GM12878 (cell line): ENCODE measurements around the gene OTULIN. TPM values are rescaled to one million over a fixed set of nuclear protein-coding genes. Genes with fewer than 3 reads are reported as not detected.

Experiments
- ATAC-seq: fragments of 200-7000 bp; cut with Tn5 transposase; 3 replicates; pipeline ENCODE4 v1.9.1; 2020; ENCODE audit warnings: mild to moderate bottlenecking, moderate library complexity
- BruUV-seq: library from RNA; stranded (reverse); fragments of 400-500 nt; replicated peaks from 2 replicates; lab custom pipeline; 2021; lab: Mats Ljungman, UMichigan
- CTCF ChIA-PET: fragments of 300-600 bp; sonication (Branson Sonifier 250); formaldehyde crosslinking; extraction: SDS; loops from one replicate; lab custom pipeline; 2021; ENCODE audit warnings: inconsistent platforms; lab: Yijun Ruan, JAX
- POLR2A ChIA-PET: fragments of 350-600 bp; formaldehyde crosslinking; extraction: SDS; loops from one replicate; lab custom pipeline; 2021; ENCODE audit warnings: inconsistent platforms; lab: Charles Lee
- RAD21 ChIA-PET: fragments of 300-600 bp; sonication (Branson Sonifier 250); formaldehyde crosslinking; loops from one replicate; lab custom pipeline; 2023; ENCODE audit warnings: antibody characterized with exemption; ENCODE audit not compliant: unreplicated experiment; lab: Charles Lee
- SMC1A ChIA-PET: fragments of 300-600 bp; sonication (Branson Sonifier 250); formaldehyde crosslinking; loops from one replicate; lab custom pipeline; 2023; ENCODE audit not compliant: unreplicated experiment, uncharacterized antibody; lab: Charles Lee
- DNase-seq: peaks from one replicate; pipeline ENCODE4 v3.0.0-alpha.2; 2011; ENCODE audit warnings: low read depth, low spot score
- FAIRE-seq: peaks from 3 replicates; lab custom pipeline; 2011; peaks lifted over from hg19 to GRCh38; lab: Jason Lieb, UNC
- H2AFZ ChIP-seq: 2 replicates; pipeline ENCODE4 v1.6.0; 2011; ENCODE audit warnings: low read depth, low read length, control low read depth; ENCODE audit not compliant: control insufficient read depth
- H3K27ac ChIP-seq: 2 replicates; pipeline ENCODE4 v1.5.1; 2011; ENCODE audit warnings: control low read depth; ENCODE audit not compliant: control insufficient read depth, insufficient read depth
- H3K27me3 ChIP-seq, 2 experiments: replicated peaks in 1 of 2; 2 replicates each; pipeline versions ENCODE4 v1.6.0 to v1.6.1; 2011; ENCODE audit warnings: low read length in 1 of 2; ENCODE audit not compliant: control insufficient read depth in 2 of 2, insufficient read depth in 2 of 2
- H3K36me3 ChIP-seq, 2 experiments: 2 replicates each; pipeline ENCODE4 v1.5.1; 2011; ENCODE audit warnings: low read length in 1 of 2; ENCODE audit not compliant: control insufficient read depth in 2 of 2, insufficient read depth in 2 of 2
- H3K4me1 ChIP-seq: 2 replicates; pipeline ENCODE4 v1.6.1; 2011; ENCODE audit warnings: mild to moderate bottlenecking, low read length, moderate library complexity, mixed read lengths; ENCODE audit not compliant: control insufficient read depth, insufficient read depth
- H3K4me2 ChIP-seq: 2 replicates; pipeline ENCODE4 v1.6.0; 2011; ENCODE audit warnings: control low read depth; ENCODE audit not compliant: control insufficient read depth, insufficient read depth
- H3K4me3 ChIP-seq: fragments of 200-600 bp; sonication (generic); 2 replicates; pipeline ENCODE4 v1.5.1; 2016
- H3K79me2 ChIP-seq: 2 replicates; pipeline ENCODE4 v1.6.0; 2011; ENCODE audit warnings: low read length; ENCODE audit not compliant: control insufficient read depth, insufficient read depth
- H3K9ac ChIP-seq: 2 replicates; pipeline ENCODE4 v1.8.0; 2011; ENCODE audit warnings: low read length, control low read depth, mixed read lengths; ENCODE audit not compliant: control insufficient read depth, insufficient read depth
- H3K9me3 ChIP-seq: replicated peaks from 3 replicates; pipeline ENCODE4 v1.5.1; 2011; ENCODE audit warnings: mild to moderate bottlenecking, low read length; ENCODE audit not compliant: control insufficient read depth, insufficient read depth
- H4K20me1 ChIP-seq: 2 replicates; pipeline ENCODE4 v1.6.0; 2011; ENCODE audit not compliant: control insufficient read depth, insufficient read depth
- ATF7 ChIP-seq: fragments of 450-650 bp; IDR thresholded peaks from 2 replicates; pipeline ENCODE4 v1.6.1; 2016; ENCODE audit warnings: low read depth, mild to moderate bottlenecking
- BMI1 ChIP-seq: fragments of 450-650 bp; IDR thresholded peaks from 2 replicates; pipeline ENCODE4 v1.6.1; 2016; ENCODE audit warnings: mild to moderate bottlenecking, moderate library complexity, borderline replicate concordance
- ETV6 ChIP-seq, 2 experiments: fragments of 450-650 bp in 1 of 2; IDR thresholded peaks in 1 of 2; conservative IDR thresholded peaks in 1 of 2; 2 replicates each; pipeline ENCODE4 v1.6.1; 2014; ENCODE audit warnings: antibody characterized with exemption in 1 of 2, borderline replicate concordance in 1 of 2, low read depth in 1 of 2, mild to moderate bottlenecking in 1 of 2, moderate library complexity in 1 of 2
- PBX3 ChIP-seq: IDR thresholded peaks from 2 replicates; pipeline ENCODE4 v1.6.1; 2011; ENCODE audit warnings: mild to moderate bottlenecking, low read depth, low read length, moderate library complexity; ENCODE audit not compliant: insufficient replicate concordance
- PKNOX1 ChIP-seq: fragments of 450-650 bp; IDR thresholded peaks from 2 replicates; pipeline ENCODE4 v1.6.1; 2016; ENCODE audit warnings: mild to moderate bottlenecking
- REST ChIP-seq: IDR thresholded peaks from 2 replicates; pipeline ENCODE4 v1.6.1; 2012; ENCODE audit warnings: mild to moderate bottlenecking, low read depth, low read length
- SUPT20H ChIP-seq: IDR thresholded peaks from 2 replicates; pipeline ENCODE4 v1.6.1; 2011; ENCODE audit warnings: low read depth, mild to moderate bottlenecking, low read length, moderate library complexity, borderline replicate concordance; ENCODE audit not compliant: control insufficient read depth
- WGBS: methylation state at CpG from one replicate; pipeline ENCODE4 v1.1.6; 2016; ENCODE audit warnings: low lambda C conversion rate; ENCODE audit not compliant: insufficient replicate concordance, insufficient coverage; ENCODE audit errors: missing lambda C conversion rate; 5-methylcytosine and 5-hydroxymethylcytosine counted together
- in situ Hi-C: fragments of 300-500 bp; cut with MboI; formaldehyde crosslinking; loops from 9 replicates; pipeline ENCODE4 v1.14.3; 2018; ENCODE audit warnings: mixed read lengths
- intact Hi-C: fragments of 100-400 bp; cut with micrococcal nuclease; formaldehyde crosslinking; loops from one replicate; pipeline ENCODE4 v1.14.2; 2022; ENCODE audit not compliant: unreplicated experiment
- polyA plus RNA-seq, 11 experiments: library from polyadenylated mRNA; depleted of rRNA in 4 of 11; unstranded in 6 of 11; stranded (reverse) in 5 of 11; fragments of >200 nt; fragmentation: Nextera tagmentation in 4 of 11; fragmentation: Illumina TruSeq in 1 of 11; extraction: Ambion mirVana in 4 of 11; extraction: Trizol in 1 of 11; gene quantifications; 1 replicate in 1 of 11; 2 replicates in 10 of 11; pipeline versions ENCODE4 v1.2.1 to v1.2.3, GENCODE V29; 2011 to 2016; ENCODE audit warnings: inconsistent platforms in 2 of 11, missing spikeins in 2 of 11, low read depth in 1 of 11
- total RNA-seq, 4 experiments: library from RNA; depleted of rRNA in 3 of 4; stranded (reverse); fragments of >200 nt in 3 of 4; fragmentation: Illumina TruSeq in 1 of 4; extraction: Trizol in 1 of 4; gene quantifications; 2 replicates each; pipeline versions ENCODE4 v1.2.1 to v1.2.3, GENCODE V29; 2013 to 2021

The OTULIN gene
- total and polyA plus RNA-seq, 10 of the 15 experiments (the other 5 are each of a cell fraction or from before 2014, with no cell fraction given): 6.6 to 70.5 (median 28.7) TPM

GRCh38 chr5:14659821-14660607, 4.5 kb upstream of the OTULIN start:
- no peak overlapping the region for H2AFZ ChIP-seq
- H3K79me2 ChIP-seq: peaks cover 30% of the 10 kb centered on the region
- ChIA-PET POLR2A (interaction anchor here (0.7 to 0.9 kb wide), 2 partner anchors 10 to 41 kb away, joined by 3 to 9 read pairs; no protein-coding TSS in a partner anchor), RAD21 (interaction anchor here (1.3 to 1.9 kb wide), 2 partner anchors 11 to 18 kb away, joined by 3 to 5 read pairs; no protein-coding TSS in a partner anchor), CTCF (interaction anchor here (0.7 to 1.9 kb wide), 2 partner anchors 9 to 11 kb away, joined by 3 to 12 read pairs; no protein-coding TSS in a partner anchor), SMC1A (interaction anchor here (1.1 to 3.9 kb wide), 2 partner anchors 11 to 12 kb away, joined by 3 to 29 read pairs; no protein-coding TSS in a partner anchor)
- ATAC-seq (no peak), DNase-seq (no peak), FAIRE-seq (no peak)
- in situ Hi-C loops: loop anchor here (25.0 kb wide), 1 partner anchor 498 kb away; no protein-coding TSS in a partner anchor
- 83% methylated on average over 3 of the region's 3 CpGs for WGBS
- BruUV-seq: no TSS peak
- no peaks in the 10 kb centered on the region for H3K27me3 ChIP-seq
- H3K9ac ChIP-seq: no peak overlapping the region
- H3K27ac ChIP-seq: no peak overlapping the region
- TF ChIP-seq PBX3 (peak; percentile 31), SUPT20H (no peak), ETV6 (conservative IDR thresholded peaks at IDR 0.05 in 1 of 2, IDR thresholded peaks at IDR 0.05 in 1 of 2; ENCODE audit: borderline replicate concordance in 1 of 2, low read depth in 1 of 2) (no peak), PKNOX1 (peak; percentile 32; the same call in 1 of the 2 replicates), REST (no peak), BMI1 (no peak), ATF7 (no peak)
- H3K9me3 ChIP-seq: no peaks in the 10 kb centered on the region; the same call in 1 of the 3 replicates
- no peak overlapping the region for H3K4me3 ChIP-seq
- no peak overlapping the region for H3K4me2 ChIP-seq
- peaks cover 7% of the 10 kb centered on the region; the same call in 1 of the 2 replicates for H3K4me1 ChIP-seq
- no peaks in the 10 kb centered on the region for H4K20me1 ChIP-seq
- H3K36me3 ChIP-seq: 0 out of 4 replicates have a peak, but pooled peaks cover 0 to 5% of the 10 kb centered on the region in 2 experiments
- intact Hi-C loops: no loop called here
